GM21381 (cell line): Measurements from ENCODE around the gene DOCK10.

Experiments used
- ATAC-seq: cut with Tn5 transposase; IDR thresholded peaks from one replicate; pipeline ENCODE4 v1.9.1; 2021; ENCODE audit warnings: mild to moderate bottlenecking, moderate library complexity; ENCODE audit not compliant: unreplicated experiment

The DOCK10 gene

GRCh38 chr2:224982910-224983711 is 59.2 kb downstream of the DOCK10 start:
- ATAC-seq: peak; percentile 58

DNA sequence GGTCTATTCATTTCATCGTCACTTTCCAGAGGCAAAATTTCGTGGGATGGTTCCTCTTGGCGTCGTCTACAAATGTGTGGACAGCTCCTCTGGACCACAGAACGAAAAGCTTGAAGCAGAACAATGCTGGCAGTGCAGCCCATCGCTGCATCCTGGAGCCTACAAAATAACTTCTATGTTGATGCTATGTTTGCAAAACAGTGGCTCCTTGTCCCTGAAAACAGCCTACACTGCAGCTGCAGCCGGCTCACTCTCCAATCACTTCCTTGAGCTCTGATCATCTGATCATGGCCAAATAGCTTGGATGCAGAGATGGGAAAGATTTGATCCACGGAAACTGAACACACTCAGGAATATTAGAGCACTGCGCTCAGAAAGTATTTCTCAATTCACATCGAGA is 60.0 kb downstream of the DOCK10 start:
- ATAC-seq: no peak

- ATAC-seq: peak; percentile 54
These were observed 65.4 kb downstream of the DOCK10 start for GRCh38 chr2:224976629-224977525.

DNA sequence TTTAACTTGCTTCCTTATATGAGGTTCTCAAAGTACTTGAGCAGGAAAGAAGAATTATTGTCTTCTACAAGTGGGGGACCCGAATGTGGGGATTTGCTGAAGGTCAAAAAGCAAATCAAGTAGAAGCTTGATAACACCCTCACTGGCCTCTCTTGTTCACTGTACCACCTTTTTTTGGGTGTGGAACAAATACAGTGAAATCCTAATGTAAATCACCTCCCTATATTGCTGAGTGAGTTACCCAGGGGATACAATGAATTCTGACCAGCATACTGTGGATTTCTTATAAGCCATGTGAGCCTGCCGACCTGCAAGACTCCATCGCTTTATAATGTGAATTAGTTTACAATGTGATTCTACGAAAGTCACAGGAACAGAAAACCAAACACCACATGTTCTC is 66.5 kb downstream of the DOCK10 start:
- ATAC-seq: no peak

DNA sequence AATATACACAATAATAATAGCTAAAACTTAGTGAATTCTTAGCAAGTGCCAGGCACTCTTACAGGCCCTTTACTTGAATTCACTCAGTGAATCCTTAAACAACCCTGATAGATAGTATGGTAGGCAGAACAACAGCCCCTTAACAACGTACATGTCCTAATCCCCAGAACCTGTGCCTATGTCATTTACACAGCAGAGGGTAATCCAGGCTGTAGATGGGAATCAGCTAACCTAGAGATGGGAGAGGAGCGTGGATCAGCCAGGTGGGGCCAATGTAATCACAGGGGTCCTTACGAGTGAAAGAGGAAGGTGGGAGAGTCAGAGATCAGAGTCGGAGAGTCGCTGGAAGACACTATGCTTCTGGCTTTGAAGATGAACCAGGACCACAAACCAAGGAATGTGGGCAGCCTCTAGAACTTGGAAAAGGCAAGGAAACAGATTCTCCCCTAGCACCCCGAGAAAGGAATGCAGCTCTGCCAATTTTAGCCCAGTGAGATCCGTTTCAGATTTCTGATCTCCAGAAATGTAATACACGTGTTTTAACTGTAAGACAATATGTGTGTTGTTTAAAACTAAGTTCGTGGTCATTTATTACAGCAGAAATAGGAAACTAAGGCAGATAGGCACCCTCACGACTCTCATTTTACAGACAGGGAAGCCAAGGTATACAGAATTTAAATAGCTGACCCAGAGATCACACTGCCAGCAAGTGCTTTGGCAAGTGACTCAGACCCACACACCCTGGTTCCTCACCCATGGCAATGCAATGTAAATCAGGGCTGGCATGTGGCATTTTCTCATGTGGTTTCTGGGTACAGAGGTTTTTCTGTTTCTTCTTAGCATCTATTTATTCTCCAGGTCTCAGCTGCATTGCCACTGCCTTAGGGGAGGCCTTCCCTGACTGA is 68.9 kb downstream of the DOCK10 start:
- peak; percentile 29 for ATAC-seq

DNA sequence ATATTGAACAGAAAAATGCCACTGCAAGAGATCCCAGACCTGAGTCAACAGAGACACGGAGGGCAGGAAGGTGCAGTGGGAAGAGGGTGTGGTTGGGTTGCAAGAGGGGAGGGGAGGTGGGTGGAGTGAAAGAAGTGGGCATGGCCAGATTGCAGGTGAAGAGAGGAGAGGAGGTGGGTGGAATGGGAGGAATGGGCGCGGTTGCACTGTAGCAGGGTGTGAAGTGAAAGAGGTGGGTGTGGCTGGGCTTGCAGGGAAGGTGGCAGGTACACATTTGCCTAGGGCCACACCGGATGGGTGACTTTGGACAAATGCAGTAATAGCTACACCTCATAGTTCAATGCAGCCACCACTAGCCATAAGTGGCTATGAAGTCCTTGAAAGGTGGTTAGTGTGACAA is 71.1 kb downstream of the DOCK10 start:
- peak; percentile 51 for ATAC-seq

DNA sequence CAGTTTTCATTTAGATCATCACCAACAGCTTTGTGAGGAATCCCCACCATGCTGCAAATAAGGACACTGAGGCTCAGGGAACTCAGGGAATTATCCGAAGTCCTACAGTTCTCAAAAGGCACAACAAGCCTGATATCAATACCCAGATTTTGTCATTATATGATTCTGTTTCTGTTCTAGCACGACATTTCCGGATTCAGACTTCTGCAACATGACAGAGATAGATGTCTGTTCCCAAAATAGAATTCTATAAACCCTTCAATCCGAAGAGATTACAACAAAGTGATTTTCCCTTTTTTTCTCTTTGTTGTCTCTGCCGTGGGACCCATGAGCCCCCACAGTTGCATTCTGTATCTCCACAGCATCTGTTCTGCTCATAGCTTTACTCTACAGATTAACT is 72.0 kb downstream of the DOCK10 start:
- ATAC-seq: no peak

DNA sequence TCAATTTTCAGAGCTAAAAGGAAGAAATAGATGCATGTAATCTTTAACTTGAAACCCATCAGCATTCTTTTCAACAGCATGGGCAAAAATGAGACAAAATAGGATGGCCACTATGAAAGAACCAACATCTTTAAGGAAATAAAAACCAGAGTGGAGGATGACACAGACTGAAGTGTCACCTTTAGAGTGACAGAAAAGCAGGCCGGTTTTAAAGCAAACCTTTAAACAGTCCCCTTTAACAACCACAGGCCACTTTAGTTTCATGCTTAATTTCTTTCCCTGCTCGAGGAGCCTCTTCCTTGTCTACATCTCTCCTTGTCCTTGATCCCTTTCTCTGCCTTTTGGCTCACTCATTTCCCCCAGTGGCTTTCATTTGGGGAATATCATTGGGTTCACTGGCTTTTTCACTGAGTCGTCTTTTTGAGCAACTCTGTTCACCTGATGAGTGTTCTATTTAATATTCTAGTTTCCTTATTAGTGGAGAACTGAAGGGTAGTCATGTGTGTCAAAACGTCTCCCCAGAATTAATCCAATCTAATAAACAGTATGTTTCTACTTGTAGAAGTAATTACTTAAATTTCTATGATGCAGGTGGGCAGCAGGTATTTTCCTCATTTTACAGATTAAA is 72.5 kb downstream of the DOCK10 start:
- peak; percentile 51 for ATAC-seq

- no peak for ATAC-seq
These were observed 73.2 kb downstream of the DOCK10 start for GRCh38 chr2:224969095-224969494.

GRCh38 chr2:224968051-224968450 is 74.2 kb downstream of the DOCK10 start:
- ATAC-seq: no peak

DNA sequence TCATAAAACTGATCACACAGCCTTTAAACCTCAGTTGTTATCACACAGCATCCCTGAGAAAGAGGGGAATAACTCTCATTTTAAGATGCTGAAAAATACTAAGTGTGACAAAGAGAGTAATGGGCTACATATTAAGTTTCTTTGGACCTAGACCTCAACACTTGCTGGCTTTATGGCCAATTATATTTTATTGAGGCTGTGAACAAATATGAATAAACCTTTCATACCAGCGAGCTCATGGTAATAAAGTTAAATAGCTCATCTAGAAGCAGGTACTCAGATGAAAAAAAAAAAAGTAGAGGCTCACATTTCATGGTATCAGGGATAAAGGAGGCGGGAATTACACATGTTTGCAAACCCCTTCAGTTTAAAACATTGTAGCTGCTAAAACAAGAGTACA is 75.7 kb downstream of the DOCK10 start:
- ATAC-seq: no peak

- no peak for ATAC-seq
These were observed 82.7 kb downstream of the DOCK10 start for GRCh38 chr2:224959556-224959955.

- ATAC-seq: no peak
These were observed 83.4 kb downstream of the DOCK10 start for GRCh38 chr2:224958873-224959272.

DNA sequence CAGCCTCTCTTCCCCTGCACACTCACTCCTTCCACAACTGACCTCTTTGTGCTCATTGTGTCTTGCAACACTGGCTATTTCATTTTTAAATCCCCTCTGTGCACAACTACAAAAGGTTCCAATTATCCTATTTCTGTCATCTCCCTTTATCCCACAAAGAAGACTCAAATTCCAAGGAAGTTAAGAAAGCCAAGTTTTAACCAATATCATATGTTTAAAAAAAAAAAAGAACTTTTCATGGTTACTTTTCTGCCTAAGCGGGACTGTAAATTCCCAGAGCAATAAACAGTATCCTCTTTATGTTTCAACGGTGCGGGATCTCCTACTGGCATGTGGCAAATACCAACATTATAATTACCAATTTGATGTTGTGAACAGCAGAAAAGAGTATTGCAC is 83.8 kb downstream of the DOCK10 start:
- ATAC-seq: no peak

DNA sequence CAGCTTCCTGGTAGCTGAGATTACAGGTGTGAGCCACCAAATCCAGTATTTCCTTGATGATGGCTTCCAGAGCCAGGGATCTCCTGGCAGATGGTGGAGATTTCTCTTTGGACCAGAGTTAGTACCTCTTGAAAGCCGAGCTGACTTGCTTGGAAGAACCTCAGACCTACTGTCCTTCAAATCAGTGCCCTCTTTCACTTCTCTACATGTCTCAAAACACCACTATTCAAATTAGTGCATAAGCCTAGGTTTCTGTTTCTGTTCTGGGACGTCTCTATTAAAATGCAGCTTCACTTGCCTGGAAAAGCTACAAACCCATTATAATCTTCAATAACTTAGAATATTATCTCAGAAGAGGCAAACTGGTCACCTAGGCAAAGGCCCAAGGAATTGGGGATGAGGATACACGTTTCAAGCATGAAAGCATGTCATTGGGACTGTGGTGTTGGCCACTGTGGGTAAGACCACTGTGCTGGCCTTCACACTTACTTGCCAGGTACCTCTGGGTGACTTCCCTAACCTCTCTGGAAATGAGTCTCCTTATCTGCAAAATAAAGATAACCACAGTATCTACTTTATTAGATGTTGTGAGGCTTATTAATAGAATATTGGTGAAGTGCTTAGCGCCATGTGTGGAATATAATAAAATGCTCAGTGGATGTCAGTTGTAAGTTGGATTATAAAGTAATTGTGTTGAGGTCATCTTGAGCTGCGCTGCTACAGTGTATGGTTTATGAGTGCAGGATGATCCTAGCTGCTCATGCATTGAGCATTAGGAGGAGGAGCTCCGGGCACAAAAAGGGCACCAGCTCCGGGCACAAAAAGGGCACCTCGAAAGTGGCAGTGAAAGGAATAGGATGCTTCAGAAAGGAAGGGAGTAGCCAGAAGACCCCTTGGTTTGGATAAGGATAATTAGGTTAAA is 84.5 kb downstream of the DOCK10 start:
- ATAC-seq: peak; percentile 82

- ATAC-seq: no peak
These were observed 85.6 kb downstream of the DOCK10 start for GRCh38 chr2:224956706-224957105.

DNA sequence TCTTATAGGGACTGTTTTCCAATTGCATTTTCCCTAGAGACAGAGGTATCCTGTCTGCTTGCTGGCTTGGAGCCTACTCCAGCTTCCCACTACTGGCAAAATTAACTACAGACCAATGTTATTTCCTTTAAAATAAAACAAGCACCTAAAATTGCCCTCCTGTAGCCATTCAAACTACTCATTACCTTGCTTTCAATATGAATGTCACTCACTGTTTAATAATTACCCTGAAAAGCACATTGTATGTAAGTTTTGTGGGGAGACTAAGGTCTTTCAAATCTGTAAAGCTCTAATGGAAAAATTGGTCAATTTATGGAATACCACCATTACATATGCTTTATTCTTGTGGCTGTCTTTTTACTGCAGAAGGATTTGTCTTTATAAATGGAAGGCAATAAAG is 87.3 kb downstream of the DOCK10 start:
- ATAC-seq: peak; percentile 32

GRCh38 chr2:224952936-224953657 is 89.2 kb downstream of the DOCK10 start:
- ATAC-seq: peak; percentile 52
